Mesenchymal stem cell (in vitro differentiated cells and primary cell): ENCODE measurements around the gene CDYL.
A peak's percentile ranks its signal among the peaks of the same experiment; 100 is the strongest.

Experiments
- DNase-seq: peaks from one replicate; pipeline ENCODE4 v3.0.0-alpha.2; 2013
- H2AFZ ChIP-seq: one replicate; pipeline ENCODE4 v1.6.1; 2013; ENCODE audit warnings: low read depth, mild to moderate bottlenecking, control low read depth, inconsistent platforms, low read length, moderate library complexity
- H2AK5ac ChIP-seq: 2 replicates; pipeline ENCODE4 v1.6.1; 2013; ENCODE audit warnings: low read length, moderate library complexity, mild to moderate bottlenecking, inconsistent platforms; ENCODE audit not compliant: severe bottlenecking
- H2BK120ac ChIP-seq: one replicate; pipeline ENCODE4 v1.6.1; 2013; ENCODE audit warnings: low read depth, mild to moderate bottlenecking, inconsistent platforms, low read length, moderate library complexity
- H2BK12ac ChIP-seq, 2 experiments: one replicate each; pipeline ENCODE4 v1.6.1; 2013; ENCODE audit warnings: inconsistent platforms in 2 of 2, low read length in 2 of 2, mild to moderate bottlenecking in 2 of 2, moderate library complexity in 2 of 2, control low read depth in 1 of 2
- H2BK15ac ChIP-seq: one replicate; pipeline ENCODE4 v1.6.1; 2013; ENCODE audit warnings: mild to moderate bottlenecking, low read depth, inconsistent platforms; ENCODE audit not compliant: poor library complexity, severe bottlenecking
- H2BK5ac ChIP-seq: 2 replicates; pipeline ENCODE4 v1.6.1; 2013; ENCODE audit warnings: low read depth, mild to moderate bottlenecking, low read length, control low read depth, inconsistent platforms; ENCODE audit not compliant: poor library complexity, severe bottlenecking
- H3K14ac ChIP-seq, 2 experiments: one replicate each; pipeline ENCODE4 v1.6.1; 2013; ENCODE audit warnings: inconsistent platforms in 2 of 2, low read length in 2 of 2, control low read depth in 1 of 2, mild to moderate bottlenecking in 1 of 2, moderate library complexity in 1 of 2
- H3K18ac ChIP-seq, 2 experiments: one replicate each; pipeline ENCODE4 v1.6.1; 2013; ENCODE audit warnings: inconsistent platforms in 2 of 2, low read length in 2 of 2, control low read depth in 1 of 2, low read depth in 1 of 2, mild to moderate bottlenecking in 1 of 2
- H3K23ac ChIP-seq, 2 experiments: one replicate each; pipeline ENCODE4 v1.6.1; 2013; ENCODE audit warnings: inconsistent platforms in 2 of 2, low read length in 2 of 2, mild to moderate bottlenecking in 2 of 2, moderate library complexity in 2 of 2, control low read depth in 1 of 2
- H3K27ac ChIP-seq: 2 replicates; pipeline ENCODE4 v1.5.1; 2013; ENCODE audit warnings: mild to moderate bottlenecking, moderate library complexity, low read length, control low read depth, inconsistent platforms; ENCODE audit not compliant: poor library complexity, severe bottlenecking
- H3K27me3 ChIP-seq, 2 experiments: 2 replicates each; pipeline versions ENCODE4 v1.6.1 to v1.7.0; 2013; ENCODE audit warnings: low read length in 2 of 2, mild to moderate bottlenecking in 2 of 2, moderate library complexity in 2 of 2, control low read depth in 1 of 2, inconsistent platforms in 1 of 2; ENCODE audit not compliant: control insufficient read depth in 1 of 2, insufficient read depth in 1 of 2
- H3K36me3 ChIP-seq, 2 experiments: 2 replicates each; pipeline versions ENCODE4 v1.6.1 to v1.7.0; 2013; ENCODE audit warnings: low read length in 2 of 2, control low read depth in 1 of 2, inconsistent platforms in 1 of 2, low read depth in 1 of 2, mild to moderate bottlenecking in 1 of 2; ENCODE audit not compliant: insufficient read depth in 2 of 2, control insufficient read depth in 1 of 2
- H3K4ac ChIP-seq, 2 experiments: one replicate each; pipeline ENCODE4 v1.6.1; 2013; ENCODE audit warnings: inconsistent platforms in 2 of 2, low read length in 2 of 2, mild to moderate bottlenecking in 2 of 2, moderate library complexity in 2 of 2, control low read depth in 1 of 2, low read depth in 1 of 2
- H3K4me1 ChIP-seq: 2 replicates; pipeline ENCODE4 v1.6.1; 2013; ENCODE audit warnings: low read depth, low read length, control low read depth; ENCODE audit not compliant: control insufficient read depth, insufficient read depth
- H3K4me2 ChIP-seq: 2 replicates; pipeline ENCODE4 v1.6.1; 2013; ENCODE audit warnings: low read length, mild to moderate bottlenecking, inconsistent platforms; ENCODE audit not compliant: poor library complexity, severe bottlenecking
- H3K4me3 ChIP-seq, 2 experiments: 2 replicates each; pipeline versions ENCODE4 v1.5.1 to v1.7.0; 2013; ENCODE audit warnings: low read length in 2 of 2, mild to moderate bottlenecking in 2 of 2, control low read depth in 1 of 2, low read depth in 1 of 2; ENCODE audit not compliant: insufficient read depth in 1 of 2
- H3K79me1 ChIP-seq: replicated peaks from 2 replicates; pipeline ENCODE4 v1.6.1; 2013; ENCODE audit warnings: mild to moderate bottlenecking, control low read depth, low read length, inconsistent platforms; ENCODE audit not compliant: poor library complexity, severe bottlenecking
- H3K9ac ChIP-seq: 2 replicates; pipeline ENCODE4 v1.7.0; 2013; ENCODE audit warnings: mild to moderate bottlenecking, low read length, moderate library complexity
- H3K9me3 ChIP-seq: 2 replicates; pipeline ENCODE4 v1.7.0; 2013; ENCODE audit warnings: mild to moderate bottlenecking, low read length; ENCODE audit not compliant: control insufficient read depth
- H4K8ac ChIP-seq: one replicate; pipeline ENCODE4 v1.6.1; 2013; ENCODE audit warnings: inconsistent platforms, mild to moderate bottlenecking, low read length, moderate library complexity
- H4K91ac ChIP-seq: one replicate; pipeline ENCODE4 v1.6.1; 2013; ENCODE audit warnings: mild to moderate bottlenecking, low read length, inconsistent platforms
- WGBS: methylation state at CpG from one replicate; pipeline ENCODE4 v1.1.7; 2013; ENCODE audit warnings: mixed read lengths; 5-methylcytosine and 5-hydroxymethylcytosine counted together

CDYL gene

DNA sequence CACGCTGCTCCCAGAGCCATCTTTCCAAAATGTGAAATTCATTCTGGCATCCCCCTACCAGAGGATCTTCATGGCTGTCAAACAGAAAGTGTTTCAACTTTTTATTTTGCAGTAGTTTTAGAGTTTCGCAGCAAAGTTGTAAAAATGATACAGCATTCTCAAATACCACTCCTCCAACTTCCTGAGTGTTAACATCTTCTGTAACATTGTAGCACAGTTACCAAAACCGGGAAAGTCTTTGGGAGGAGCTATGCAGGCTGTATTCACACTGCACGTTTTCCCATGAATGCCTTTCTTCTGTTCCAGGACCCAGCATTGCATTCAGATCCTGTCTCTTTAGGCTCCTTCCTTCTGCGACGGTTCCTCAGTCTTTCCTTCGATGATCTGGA is 30.1 kb downstream of the CDYL start:
- Histone ChIP-seq H3K9ac (no peak overlapping the region), H3K9me3 (no peaks in the 10 kb centered on the region), H3K4me3 (no peak overlapping the region), H4K91ac (no peak overlapping the region), H2BK12ac (no peak overlapping the region), H3K36me3 (no peaks in the 10 kb centered on the region), H2BK5ac (no peak overlapping the region), H2BK15ac (no peak overlapping the region), H3K23ac (no peak overlapping the region), H2AFZ (no peak overlapping the region), H3K27ac (no peak overlapping the region), H2BK120ac (no peak overlapping the region), H3K79me1 (peaks cover 26% of the 10 kb centered on the region), H2AK5ac (no peak overlapping the region), H3K4ac (no peak overlapping the region), H4K8ac (no peak overlapping the region), H3K4me1 (peaks cover 16% of the 10 kb centered on the region), H3K27me3 (no peaks in the 10 kb centered on the region), H3K4me2 (no peak overlapping the region), H3K14ac (no peak overlapping the region), H3K18ac (no peak overlapping the region)
- DNase-seq, result no peak
- WGBS, result 94% methylated on average over 6 of the region's 7 CpGs

DNA sequence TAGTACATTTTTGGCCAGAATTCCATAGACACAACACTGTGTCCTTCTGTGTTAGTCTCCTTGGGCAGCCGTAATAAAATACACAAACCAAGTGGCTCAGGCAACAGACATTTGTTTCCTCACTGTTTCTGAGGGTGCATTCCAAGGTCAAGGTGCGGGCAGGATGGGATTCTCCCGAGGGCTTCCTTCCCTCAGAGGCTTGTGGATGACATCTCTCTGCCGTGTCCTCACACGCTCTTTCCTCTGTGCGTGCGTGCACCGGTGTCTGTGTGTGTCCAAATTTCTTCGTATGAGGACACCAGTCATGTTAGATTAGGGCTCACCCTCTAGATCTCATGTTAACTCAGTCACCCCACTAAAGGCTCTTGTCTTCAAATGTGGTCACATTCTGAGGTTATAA is 30.6 kb downstream of the CDYL start:
- no peaks in the 10 kb centered on the region for H3K27me3 ChIP-seq
- H3K36me3 ChIP-seq, result no peaks in the 10 kb centered on the region
- no peak overlapping the region for H2AK5ac ChIP-seq
- peaks cover 27% of the 10 kb centered on the region for H3K79me1 ChIP-seq
- H3K14ac ChIP-seq, result no peak overlapping the region
- peaks cover 18% of the 10 kb centered on the region for H3K4me1 ChIP-seq
- H2AFZ ChIP-seq, result no peak overlapping the region
- peak; percentile 36 for DNase-seq
- H2BK5ac ChIP-seq, result no peak overlapping the region
- H2BK12ac ChIP-seq, result no peak overlapping the region
- H2BK120ac ChIP-seq, result no peak overlapping the region
- no peak overlapping the region for H3K27ac ChIP-seq
- H3K18ac ChIP-seq, result no peak overlapping the region
- H4K8ac ChIP-seq, result no peak overlapping the region
- H3K4me2 ChIP-seq, result no peak overlapping the region
- H3K23ac ChIP-seq, result peak overlapping the region in 1 of 2 experiments; percentile 37
- no peak overlapping the region for H3K4ac ChIP-seq
- no peaks in the 10 kb centered on the region for H3K9me3 ChIP-seq
- WGBS, result 80% methylated on average over 5 of the region's 9 CpGs
- H3K4me3 ChIP-seq, result no peak overlapping the region
- H3K9ac ChIP-seq, result no peak overlapping the region
- H4K91ac ChIP-seq, result no peak overlapping the region
- H2BK15ac ChIP-seq, result no peak overlapping the region

DNA sequence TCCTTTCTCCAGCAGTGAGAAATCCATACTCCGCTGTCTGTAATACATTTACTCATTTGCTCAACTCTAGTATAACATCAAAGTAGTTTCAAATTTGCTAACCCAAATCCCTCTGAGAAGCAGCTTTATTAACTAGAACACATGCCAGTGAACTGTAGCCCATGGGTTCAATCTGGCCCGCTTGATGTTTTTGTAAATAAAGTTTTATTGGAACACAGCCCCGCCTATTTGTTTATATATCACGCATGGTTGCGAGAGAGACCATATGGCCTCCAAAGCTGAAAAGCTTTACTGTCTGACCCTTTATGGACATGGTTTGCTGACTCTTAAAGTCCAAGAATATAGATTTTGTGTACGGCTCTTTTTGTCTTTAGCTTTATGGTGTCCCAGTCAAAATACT is 32.2 kb downstream of the CDYL start:
- peaks cover 19% of the 10 kb centered on the region for H3K4me1 ChIP-seq
- no peak overlapping the region for H2BK120ac ChIP-seq
- H3K18ac ChIP-seq, result no peak overlapping the region
- H2AK5ac ChIP-seq, result no peak overlapping the region
- H3K4ac ChIP-seq, result no peak overlapping the region
- H2BK12ac ChIP-seq, result no peak overlapping the region
- no peak overlapping the region for H2BK5ac ChIP-seq
- H2AFZ ChIP-seq, result no peak overlapping the region
- no peaks in the 10 kb centered on the region for H3K9me3 ChIP-seq
- H3K36me3 ChIP-seq, result no peaks in the 10 kb centered on the region
- 95% methylated on average over 5 of the region's 6 CpGs for WGBS
- DNase-seq, result no peak
- H3K27me3 ChIP-seq, result no peaks in the 10 kb centered on the region
- no peak overlapping the region for H3K9ac ChIP-seq
- H3K4me3 ChIP-seq, result no peak overlapping the region
- no peak overlapping the region for H4K91ac ChIP-seq
- no peak overlapping the region for H2BK15ac ChIP-seq
- H3K23ac ChIP-seq, result no peak overlapping the region
- no peak overlapping the region for H3K27ac ChIP-seq
- no peak overlapping the region for H3K14ac ChIP-seq
- peaks cover 24% of the 10 kb centered on the region for H3K79me1 ChIP-seq
- no peak overlapping the region for H3K4me2 ChIP-seq
- H4K8ac ChIP-seq, result no peak overlapping the region

DNA sequence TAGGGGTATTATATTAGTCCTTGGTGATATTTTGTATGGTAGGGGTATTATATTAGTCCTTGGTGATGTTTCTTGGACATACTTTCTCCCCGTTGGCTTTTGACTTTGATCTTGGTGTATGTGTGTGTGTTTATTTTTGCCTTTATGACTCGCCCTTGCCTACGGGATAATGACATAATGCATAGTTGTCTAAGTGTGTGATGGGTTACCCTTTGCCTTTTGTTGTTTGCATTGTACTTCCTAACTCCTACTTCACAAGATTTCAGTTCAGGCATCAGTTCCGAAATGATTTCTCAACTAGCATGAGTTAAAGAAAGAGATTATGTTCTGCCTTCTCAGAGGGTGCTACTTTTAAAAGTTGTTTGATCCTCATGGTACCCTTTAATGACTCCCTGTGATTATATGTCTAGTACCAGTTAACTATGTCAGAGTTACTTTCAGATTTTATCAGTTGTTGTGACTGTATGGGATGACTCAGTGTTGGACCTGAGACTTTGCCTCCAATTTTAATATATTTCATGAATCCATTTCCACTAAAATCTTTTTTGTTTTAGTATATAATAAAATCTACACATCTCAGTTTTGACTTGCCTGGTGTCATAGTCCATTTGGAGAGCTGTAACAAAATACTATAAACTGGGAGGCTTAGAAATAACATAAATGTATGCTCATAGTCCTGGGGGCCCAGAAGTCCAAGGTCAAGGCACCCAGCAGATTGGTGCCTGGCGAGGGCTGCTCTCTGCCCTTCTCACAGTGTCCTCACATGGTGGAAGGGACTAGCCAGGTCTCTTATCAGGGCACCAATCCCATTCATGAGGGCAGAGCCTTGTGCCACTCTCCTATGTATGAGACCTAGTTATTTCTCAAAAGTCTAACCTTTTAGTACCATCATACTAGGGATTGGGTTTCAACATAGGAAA is 34.1 kb downstream of the CDYL start:
- peak; percentile 59 for DNase-seq
- Histone ChIP-seq H2BK12ac (peak overlapping the region in 1 of 2 experiments; percentile 63), H3K79me1 (peaks cover 27% of the 10 kb centered on the region), H3K4me3 (no peak overlapping the region), H4K8ac (no peak overlapping the region), H3K27ac (no peak overlapping the region), H3K9me3 (no peaks in the 10 kb centered on the region), H3K4me1 (peaks cover 15% of the 10 kb centered on the region), H3K4me2 (no peak overlapping the region), H2BK5ac (no peak overlapping the region), H3K4ac (no peak overlapping the region), H4K91ac (no peak overlapping the region), H3K27me3 (no peaks in the 10 kb centered on the region), H3K36me3 (no peaks in the 10 kb centered on the region), H3K18ac (peak overlapping the region in 1 of 2 experiments; percentile 85), H3K23ac (no peak overlapping the region), H2AK5ac (no peak overlapping the region), H2BK120ac (no peak overlapping the region), H2AFZ (no peak overlapping the region), H3K14ac (no peak overlapping the region), H3K9ac (peak overlapping the region; percentile 9), H2BK15ac (no peak overlapping the region)
- WGBS, result 49% methylated on average over 2 of the region's 5 CpGs
